ENCODE data around the gene BCL11B. TPM values are rescaled to one million over a fixed set of nuclear protein-coding genes. Genes with fewer than 3 reads are reported as not detected.
A peak's percentile ranks its signal among the peaks of the same experiment; 100 is the strongest.

The BCL11B gene
- total RNA-seq, 2 experiments from 2014 or later: 62.1 to 66.2 TPM

GRCh38 chr14:99207456-99207855 lies 64.5 kb downstream of the BCL11B start:
- no peak for ATAC-seq
- POLR2A ChIA-PET: interaction anchor here (1.2 to 1.6 kb wide), 3 partner anchors 11 to 39 kb away, joined by 3 to 4 read pairs (median 4); no protein-coding TSS in a partner anchor

GRCh38 chr14:99206090-99206489 lies 65.9 kb downstream of the BCL11B start:
- intact Hi-C loops (cut with DNase I, micrococcal nuclease): loop anchor here in 1 of 2 experiments (2.0 kb wide), 1 partner anchor 13 kb away; no protein-coding TSS in a partner anchor
- DNase-seq: no peak
- ChIA-PET POLR2A (interaction anchor here (0.7 kb wide), 1 partner anchor 18 kb away, joined by 3 read pairs; no protein-coding TSS in a partner anchor), CTCF (interaction anchor here (0.7 to 1.4 kb wide), 2 partner anchors 59 to 962 kb away, joined by 3 read pairs; no protein-coding TSS in a partner anchor)
- Mint-ChIP-seq H3K4me3 (peak overlapping the region; percentile 54), H3K9me3 (ENCODE audit: low read depth) (no peaks in the 10 kb centered on the region), H3K27ac (peak overlapping the region; percentile 99), H3K27me3 (no peaks in the 10 kb centered on the region), H3K36me3 (ENCODE audit: low read depth) (peaks cover 61% of the 10 kb centered on the region), H3K4me1 (peaks cover 100% of the 10 kb centered on the region)
- no peak for ATAC-seq

More at GRCh38 chr14:99207456-99207855, 64.5 kb downstream of the BCL11B start:
- Mint-ChIP-seq H3K27ac (peak overlapping the region; percentile 99), H3K4me1 (peaks cover 100% of the 10 kb centered on the region), H3K9me3 (ENCODE audit: low read depth) (no peaks in the 10 kb centered on the region), H3K4me3 (peak overlapping the region; percentile 14), H3K36me3 (ENCODE audit: low read depth) (peaks cover 69% of the 10 kb centered on the region), H3K27me3 (no peaks in the 10 kb centered on the region)
- no peak for DNase-seq
- intact Hi-C loops (cut with DNase I, micrococcal nuclease): loop anchor here in 1 of 2 experiments (2.0 kb wide), 1 partner anchor 15 kb away; no protein-coding TSS in a partner anchor
- CTCF ChIA-PET: interaction anchor here (0.6 to 1.3 kb wide), 4 partner anchors 11 to 55 kb away, joined by 3 to 5 read pairs (median 4); no protein-coding TSS in a partner anchor

- ChIA-PET POLR2A (interaction anchor here (1.0 kb wide), 1 partner anchor 12 kb away, joined by 3 read pairs; no protein-coding TSS in a partner anchor), CTCF (interaction anchor here (0.5 to 1.4 kb wide), 8 partner anchors 8 to 60 kb away, joined by 3 to 4 read pairs (median 3); no protein-coding TSS in a partner anchor)
- intact Hi-C loops (cut with DNase I, micrococcal nuclease): no loop called here
- ATAC-seq (peak; percentile 22), DNase-seq (no peak)
- peak overlapping the region; percentile 54 for H3K4me3 Mint-ChIP-seq
- H3K4me1 Mint-ChIP-seq: peaks cover 100% of the 10 kb centered on the region
- peak overlapping the region; percentile 99 for H3K27ac Mint-ChIP-seq
- H3K36me3 Mint-ChIP-seq (ENCODE audit: low read depth): peaks cover 58% of the 10 kb centered on the region
- H3K9me3 Mint-ChIP-seq (ENCODE audit: low read depth): no peaks in the 10 kb centered on the region
- no peaks in the 10 kb centered on the region for H3K27me3 Mint-ChIP-seq
Observed at GRCh38 chr14:99205086-99205688, 66.8 kb downstream of the BCL11B start.

GRCh38 chr14:99203801-99204200 lies 68.2 kb downstream of the BCL11B start:
- DNase-seq (no peak), ATAC-seq (peak; percentile 1)
- H3K4me3 Mint-ChIP-seq: peak overlapping the region; percentile 44
- CTCF ChIA-PET: interaction anchor here (0.6 to 3.0 kb wide), 5 partner anchors 10 to 1065 kb away, joined by 3 to 18 read pairs (median 3); no protein-coding TSS in a partner anchor
- intact Hi-C loops (cut with DNase I, micrococcal nuclease): no loop called here
- peaks cover 100% of the 10 kb centered on the region for H3K4me1 Mint-ChIP-seq
- POLR2A ChIA-PET: interaction anchor here (0.6 to 2.3 kb wide), 2 partner anchors 12 to 277 kb away, joined by 3 to 5 read pairs; partner anchors contain the start of genes CCNK and SETD3
- peak overlapping the region; percentile 99 for H3K27ac Mint-ChIP-seq
- H3K9me3 Mint-ChIP-seq (ENCODE audit: low read depth): no peaks in the 10 kb centered on the region
- no peaks in the 10 kb centered on the region for H3K27me3 Mint-ChIP-seq
- peaks cover 67% of the 10 kb centered on the region for H3K36me3 Mint-ChIP-seq (ENCODE audit: low read depth)

DNA sequence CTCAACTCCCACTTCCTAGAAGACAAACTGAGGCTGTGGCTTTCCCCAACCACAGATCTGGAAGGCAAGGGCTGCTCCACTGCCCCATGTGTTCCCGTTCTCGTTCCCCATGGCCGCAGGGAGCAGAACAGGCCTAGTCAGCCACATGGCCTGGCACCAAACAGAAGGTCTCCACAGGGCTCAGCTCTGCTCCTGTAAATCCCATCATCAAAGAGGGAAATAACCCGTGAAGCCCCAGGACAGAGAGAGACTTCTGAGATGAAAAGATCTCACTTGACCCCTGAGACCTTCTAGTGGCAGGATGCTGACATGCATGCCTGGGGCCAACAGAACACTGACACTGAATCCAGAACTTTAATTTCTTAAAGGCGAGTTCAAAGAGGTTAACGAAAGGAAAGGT lies 68.9 kb downstream of the BCL11B start:
- CTCF ChIA-PET: interaction anchor here (0.5 to 3.0 kb wide), 9 partner anchors 9 to 1064 kb away, joined by 3 to 18 read pairs (median 4); no protein-coding TSS in a partner anchor
- Mint-ChIP-seq H3K36me3 (ENCODE audit: low read depth) (peaks cover 74% of the 10 kb centered on the region), H3K9me3 (ENCODE audit: low read depth) (no peaks in the 10 kb centered on the region), H3K27ac (peak overlapping the region; percentile 99), H3K4me1 (peaks cover 100% of the 10 kb centered on the region), H3K4me3 (peak overlapping the region; percentile 44), H3K27me3 (no peaks in the 10 kb centered on the region)
- ATAC-seq (peak; percentile 28), DNase-seq (no peak)
- intact Hi-C loops (cut with DNase I, micrococcal nuclease): no loop called here
- POLR2A ChIA-PET: interaction anchor here (2.3 kb wide), 1 partner anchor 12 kb away, joined by 5 read pairs; no protein-coding TSS in a partner anchor

GRCh38 chr14:99202516-99202915 lies 69.5 kb downstream of the BCL11B start:
- H3K36me3 Mint-ChIP-seq (ENCODE audit: low read depth): peaks cover 75% of the 10 kb centered on the region
- intact Hi-C loops (cut with DNase I, micrococcal nuclease): no loop called here
- H3K27me3 Mint-ChIP-seq: no peaks in the 10 kb centered on the region
- H3K27ac Mint-ChIP-seq: peak overlapping the region; percentile 99
- CTCF ChIA-PET: interaction anchor here (0.5 to 3.0 kb wide), 11 partner anchors 9 to 65 kb away, joined by 3 to 18 read pairs (median 4); no protein-coding TSS in a partner anchor
- H3K4me3 Mint-ChIP-seq: peak overlapping the region; percentile 44
- no peaks in the 10 kb centered on the region for H3K9me3 Mint-ChIP-seq (ENCODE audit: low read depth)
- ATAC-seq (no peak), DNase-seq (no peak)
- POLR2A ChIA-PET: interaction anchor here (0.7 to 2.3 kb wide), 6 partner anchors 12 to 70 kb away, joined by 3 to 5 read pairs (median 3); partner anchors contain the start of gene BCL11B
- H3K4me1 Mint-ChIP-seq: peaks cover 100% of the 10 kb centered on the region

- Mint-ChIP-seq H3K9me3 (ENCODE audit: low read depth) (no peaks in the 10 kb centered on the region), H3K4me1 (peaks cover 100% of the 10 kb centered on the region), H3K36me3 (ENCODE audit: low read depth) (peaks cover 71% of the 10 kb centered on the region), H3K27ac (peak overlapping the region; percentile 99), H3K4me3 (peak overlapping the region; percentile 44), H3K27me3 (no peaks in the 10 kb centered on the region)
- ChIA-PET POLR2A (interaction anchor here (0.8 to 1.2 kb wide), 3 partner anchors 11 to 71 kb away, joined by 3 read pairs; partner anchors contain the start of gene BCL11B), CTCF (interaction anchor here (0.6 to 3.0 kb wide), 11 partner anchors 8 to 1059 kb away, joined by 3 to 18 read pairs (median 4); no protein-coding TSS in a partner anchor)
- DNase-seq (peak; percentile 64), ATAC-seq (peak; percentile 28)
- intact Hi-C loops (cut with DNase I, micrococcal nuclease): loop anchor here in 1 of 2 experiments (2.0 kb wide), 2 partner anchors 15 to 29 kb away; no protein-coding TSS in a partner anchor
Observed at GRCh38 chr14:99201351-99202073, 70.5 kb downstream of the BCL11B start.

DNA sequence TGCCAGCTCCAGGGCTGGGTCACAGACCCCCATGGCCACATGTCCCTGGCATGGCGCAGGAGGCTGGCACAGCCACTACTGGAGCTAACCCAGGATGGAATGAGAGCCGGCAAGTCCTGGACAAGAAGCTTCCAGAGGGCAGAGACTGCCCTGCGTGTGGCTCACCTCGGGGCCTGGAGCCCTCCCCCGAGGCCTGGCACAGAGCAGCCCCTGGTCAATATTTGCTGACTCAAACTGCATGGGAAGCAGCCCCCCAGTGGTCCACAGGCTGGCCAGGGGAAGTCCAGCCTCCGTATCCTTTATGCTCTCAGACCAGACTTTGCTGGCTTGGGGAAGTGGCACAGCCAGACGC lies 71.4 kb downstream of the BCL11B start:
- intact Hi-C loops (cut with DNase I, micrococcal nuclease): loop anchor here in 1 of 2 experiments (2.0 kb wide), 2 partner anchors 16 to 30 kb away; no protein-coding TSS in a partner anchor
- no peaks in the 10 kb centered on the region for H3K9me3 Mint-ChIP-seq (ENCODE audit: low read depth)
- peak overlapping the region; percentile 99 for H3K27ac Mint-ChIP-seq
- ChIA-PET CTCF (interaction anchor here (0.6 to 1.2 kb wide), 7 partner anchors 9 to 1058 kb away, joined by 3 to 4 read pairs (median 3); no protein-coding TSS in a partner anchor), POLR2A (no interaction called here)
- H3K4me1 Mint-ChIP-seq: peaks cover 100% of the 10 kb centered on the region
- peak overlapping the region; percentile 44 for H3K4me3 Mint-ChIP-seq
- DNase-seq: no peak
- no peak for ATAC-seq
- no peaks in the 10 kb centered on the region for H3K27me3 Mint-ChIP-seq
- H3K36me3 Mint-ChIP-seq (ENCODE audit: low read depth): peaks cover 70% of the 10 kb centered on the region

- intact Hi-C loops (cut with DNase I, micrococcal nuclease): loop anchor here (2.0 to 5.0 kb wide), 3 partner anchors 17 to 282 kb away; partner anchors contain the start of genes CCNK (in 1 of the 2) and SETD3 (in 1 of the 2)
- POLR2A ChIA-PET: interaction anchor here (0.6 kb wide), 1 partner anchor 69 kb away, joined by 3 read pairs; no protein-coding TSS in a partner anchor
- Mint-ChIP-seq H3K27ac (peak overlapping the region; percentile 99), H3K4me1 (peaks cover 100% of the 10 kb centered on the region), H3K27me3 (no peaks in the 10 kb centered on the region), H3K9me3 (ENCODE audit: low read depth) (no peaks in the 10 kb centered on the region), H3K36me3 (ENCODE audit: low read depth) (peaks cover 69% of the 10 kb centered on the region), H3K4me3 (peak overlapping the region; percentile 44)
- DNase-seq (no peak), ATAC-seq (no peak)
- CTCF ChIA-PET: interaction anchor here (0.6 to 1.2 kb wide), 7 partner anchors 9 to 1057 kb away, joined by 3 to 4 read pairs (median 3); no protein-coding TSS in a partner anchor
Observed at GRCh38 chr14:99199846-99200653, 71.9 kb downstream of the BCL11B start.

Data from activated CD4-positive, alpha-beta T cell treated with anti-CD3 and anti-CD28 coated beads for 36 hours (primary cell).